CD4-positive, alpha-beta memory T cell (primary cell): ENCODE results near the gene CAVIN2. TPM values are rescaled to one million over a fixed set of nuclear protein-coding genes. Genes with fewer than 3 reads are reported as not detected.

Source experiments
- CTCF ChIA-PET: fragments of 350-600 bp; sonication (Branson Sonifier 250); formaldehyde crosslinking; loops from one replicate; lab custom pipeline; 2021; ENCODE audit warnings: inconsistent platforms; ENCODE audit not compliant: partially characterized antibody; lab: Charles Lee
- POLR2A ChIA-PET: fragments of 350-600 bp; sonication (Branson Sonifier 250); formaldehyde crosslinking; loops from one replicate; lab custom pipeline; 2021; ENCODE audit not compliant: partially characterized antibody; lab: Charles Lee
- DNase-seq, 5 donors: peaks; one replicate each; pipeline versions ENCODE4 v3.0.0 to v3.0.0-alpha.2; 2020 to 2022; ENCODE audit warnings: mixed read lengths in 1 of 5
- H3K27ac ChIP-seq: one replicate; pipeline ENCODE4 v1.7.0; 2013; ENCODE audit warnings: low read depth, low read length
- H3K27me3 ChIP-seq: 2 replicates; pipeline ENCODE4 v1.7.0; 2013; ENCODE audit warnings: mild to moderate bottlenecking, low read length, moderate library complexity; ENCODE audit not compliant: insufficient read depth
- H3K36me3 ChIP-seq: 2 replicates; pipeline ENCODE4 v1.7.0; 2013; ENCODE audit warnings: mild to moderate bottlenecking, low read length, moderate library complexity; ENCODE audit not compliant: insufficient read depth
- H3K4me1 ChIP-seq: 2 replicates; pipeline ENCODE4 v1.7.0; 2013; ENCODE audit warnings: mild to moderate bottlenecking, low read length, moderate library complexity; ENCODE audit not compliant: insufficient read depth
- H3K4me3 ChIP-seq, 2 donors: one replicate each; pipeline ENCODE4 v1.7.0; 2013; ENCODE audit warnings: low read length in 2 of 2, mild to moderate bottlenecking in 1 of 2
- H3K9me3 ChIP-seq, 2 donors: one replicate each; pipeline ENCODE4 v1.7.0; 2013; ENCODE audit warnings: low read length in 2 of 2, control low read depth in 1 of 2; ENCODE audit not compliant: control insufficient read depth in 1 of 2
- H3K27ac Mint-ChIP-seq, 7 donors: one replicate each; pipeline ENCODE4 v1.8.0; 2020 to 2021; ENCODE audit warnings: mixed read lengths in 7 of 7, mild to moderate bottlenecking in 6 of 7, inconsistent platforms in 3 of 7, moderate library complexity in 3 of 7
- H3K27me3 Mint-ChIP-seq, 2 donors: one replicate each; pipeline ENCODE4 v1.8.0; 2020 to 2021; ENCODE audit warnings: mixed read lengths in 2 of 2
- H3K36me3 Mint-ChIP-seq, 2 donors: one replicate each; pipeline ENCODE4 v1.8.0; 2020 to 2021; ENCODE audit warnings: mixed read lengths in 2 of 2, inconsistent platforms in 1 of 2, mild to moderate bottlenecking in 1 of 2
- H3K4me1 Mint-ChIP-seq, 4 donors: one replicate each; pipeline ENCODE4 v1.8.0; 2020 to 2021; ENCODE audit warnings: mixed read lengths in 4 of 4, mild to moderate bottlenecking in 1 of 4
- H3K4me3 Mint-ChIP-seq, 8 donors: one replicate each; pipeline ENCODE4 v1.8.0; 2020 to 2021; ENCODE audit warnings: mixed read lengths in 8 of 8, mild to moderate bottlenecking in 7 of 8, moderate library complexity in 6 of 8, inconsistent platforms in 3 of 8
- H3K9me3 Mint-ChIP-seq, 8 donors: one replicate each; pipeline ENCODE4 v1.8.0; 2020 to 2021; ENCODE audit warnings: mixed read lengths in 8 of 8, mild to moderate bottlenecking in 5 of 8, inconsistent platforms in 3 of 8, moderate library complexity in 1 of 8
- intact Hi-C: fragments of 100-400 bp; cut with micrococcal nuclease; formaldehyde crosslinking; loops from one replicate; pipeline ENCODE4 v1.15.1; 2023
- polyA plus RNA-seq, 2 donors: library from polyadenylated mRNA; unstranded; fragments of 300-500 nt; fragmentation: Illumina TruSeq; gene quantifications; one replicate each; pipeline ENCODE4 v1.2.3, GENCODE V29; 2021
- total RNA-seq, 2 experiments: library from RNA; stranded (reverse); gene quantifications; one replicate each; pipeline ENCODE4 v1.2.3, GENCODE V29; 2021

CAVIN2 gene
- total and polyA plus RNA-seq, 4 experiments from 2014 or later = 0.06 TPM; not detected in 3

- H3K4me1 ChIP-seq = no peaks in the 10 kb centered on the region
- no peak for DNase-seq
- ChIA-PET CTCF (interaction anchor here (0.7 kb wide), 1 partner anchor 217 kb away, joined by 4 read pairs; no protein-coding TSS in a partner anchor), POLR2A (no interaction called here)
- no peak overlapping the region for H3K4me3 ChIP-seq
- no peak overlapping the region for H3K27ac ChIP-seq
- intact Hi-C loops = no loop called here
- Mint-ChIP-seq H3K9me3 (no peaks in the 10 kb centered on the region), H3K27ac (no peak overlapping the region), H3K27me3 (peaks cover 10 to 18% of the 10 kb centered on the region in 2 donors), H3K36me3 (no peaks in the 10 kb centered on the region), H3K4me1 (no peaks in the 10 kb centered on the region), H3K4me3 (no peak overlapping the region)
- H3K36me3 ChIP-seq = no peaks in the 10 kb centered on the region
- H3K27me3 ChIP-seq = no peaks in the 10 kb centered on the region
- H3K9me3 ChIP-seq = no peaks in the 10 kb centered on the region
These were observed 23.9 kb upstream of the CAVIN2 start for GRCh38 chr2:191870744-191871143.

GRCh38 chr2:191869781-191870180 is 22.9 kb upstream of the CAVIN2 start:
- no peak for DNase-seq
- ChIA-PET CTCF (no interaction called here), POLR2A (no interaction called here)
- Histone ChIP-seq H3K36me3 (no peaks in the 10 kb centered on the region), H3K4me3 (no peak overlapping the region), H3K27me3 (no peaks in the 10 kb centered on the region), H3K27ac (no peak overlapping the region), H3K9me3 (no peaks in the 10 kb centered on the region), H3K4me1 (no peaks in the 10 kb centered on the region)
- intact Hi-C loops = no loop called here
- Mint-ChIP-seq H3K36me3 (no peaks in the 10 kb centered on the region), H3K27ac (no peak overlapping the region), H3K4me1 (no peaks in the 10 kb centered on the region), H3K27me3 (peaks cover 10 to 17% of the 10 kb centered on the region in 2 donors), H3K9me3 (no peaks in the 10 kb centered on the region), H3K4me3 (no peak overlapping the region)

- Histone ChIP-seq H3K27ac (no peak overlapping the region), H3K27me3 (no peaks in the 10 kb centered on the region), H3K36me3 (no peaks in the 10 kb centered on the region), H3K9me3 (no peaks in the 10 kb centered on the region), H3K4me3 (no peak overlapping the region), H3K4me1 (no peaks in the 10 kb centered on the region)
- peaks cover 11 to 17% of the 10 kb centered on the region in 2 donors for H3K27me3 Mint-ChIP-seq
- ChIA-PET POLR2A (no interaction called here), CTCF (no interaction called here)
- intact Hi-C loops = no loop called here
- H3K36me3 Mint-ChIP-seq = no peaks in the 10 kb centered on the region
- no peaks in the 10 kb centered on the region for H3K9me3 Mint-ChIP-seq
- no peak overlapping the region for H3K27ac Mint-ChIP-seq
- H3K4me1 Mint-ChIP-seq = no peaks in the 10 kb centered on the region
- no peak overlapping the region for H3K4me3 Mint-ChIP-seq
- no peak for DNase-seq
These were observed 22.3 kb upstream of the CAVIN2 start for GRCh38 chr2:191869178-191869577.

- CTCF ChIA-PET = no interaction called here
- Histone ChIP-seq H3K4me1 (no peaks in the 10 kb centered on the region), H3K4me3 (no peak overlapping the region), H3K27ac (no peak overlapping the region), H3K36me3 (no peaks in the 10 kb centered on the region), H3K9me3 (no peaks in the 10 kb centered on the region), H3K27me3 (no peaks in the 10 kb centered on the region)
- POLR2A ChIA-PET = no interaction called here
- intact Hi-C loops = no loop called here
- no peak overlapping the region for H3K27ac Mint-ChIP-seq
- no peak for DNase-seq
- H3K27me3 Mint-ChIP-seq = peaks cover 13 to 17% of the 10 kb centered on the region in 2 donors
- H3K4me3 Mint-ChIP-seq = no peak overlapping the region
- no peaks in the 10 kb centered on the region for H3K36me3 Mint-ChIP-seq
- H3K9me3 Mint-ChIP-seq = no peaks in the 10 kb centered on the region
- no peaks in the 10 kb centered on the region for H3K4me1 Mint-ChIP-seq
These were observed 20.6 kb upstream of the CAVIN2 start for GRCh38 chr2:191867507-191867847.

- Histone ChIP-seq H3K4me3 (no peak overlapping the region), H3K36me3 (no peaks in the 10 kb centered on the region), H3K27me3 (no peaks in the 10 kb centered on the region), H3K27ac (no peak overlapping the region), H3K4me1 (no peaks in the 10 kb centered on the region), H3K9me3 (no peaks in the 10 kb centered on the region)
- no peak for DNase-seq
- Mint-ChIP-seq H3K36me3 (no peaks in the 10 kb centered on the region), H3K27ac (no peak overlapping the region), H3K9me3 (no peaks in the 10 kb centered on the region), H3K27me3 (peaks cover 10 to 16% of the 10 kb centered on the region in 2 donors), H3K4me3 (no peak overlapping the region), H3K4me1 (no peaks in the 10 kb centered on the region)
- intact Hi-C loops = no loop called here
- POLR2A ChIA-PET = no interaction called here
- CTCF ChIA-PET = interaction anchor here (0.9 kb wide), 1 partner anchor 108 kb away, joined by 3 read pairs; no protein-coding TSS in a partner anchor
These were observed 20.0 kb upstream of the CAVIN2 start for GRCh38 chr2:191866675-191867506.

GRCh38 chr2:191866195-191866594 is 19.3 kb upstream of the CAVIN2 start:
- intact Hi-C loops = no loop called here
- Mint-ChIP-seq H3K27me3 (peaks cover 7 to 14% of the 10 kb centered on the region in 2 donors), H3K9me3 (no peaks in the 10 kb centered on the region), H3K4me1 (no peaks in the 10 kb centered on the region), H3K27ac (no peak overlapping the region), H3K4me3 (no peak overlapping the region), H3K36me3 (no peaks in the 10 kb centered on the region)
- POLR2A ChIA-PET = no interaction called here
- H3K27me3 ChIP-seq = no peaks in the 10 kb centered on the region
- H3K9me3 ChIP-seq = no peaks in the 10 kb centered on the region
- no peak for DNase-seq
- no peak overlapping the region for H3K4me3 ChIP-seq
- no peaks in the 10 kb centered on the region for H3K4me1 ChIP-seq
- H3K27ac ChIP-seq = no peak overlapping the region
- CTCF ChIA-PET = interaction anchor here (0.9 kb wide), 1 partner anchor 107 kb away, joined by 3 read pairs; no protein-coding TSS in a partner anchor
- H3K36me3 ChIP-seq = no peaks in the 10 kb centered on the region

GRCh38 chr2:191864628-191865374 is 17.9 kb upstream of the CAVIN2 start:
- Histone ChIP-seq H3K27me3 (no peaks in the 10 kb centered on the region), H3K4me1 (no peaks in the 10 kb centered on the region), H3K9me3 (no peaks in the 10 kb centered on the region), H3K27ac (no peak overlapping the region), H3K36me3 (no peaks in the 10 kb centered on the region), H3K4me3 (no peak overlapping the region)
- intact Hi-C loops = no loop called here
- Mint-ChIP-seq H3K27ac (no peak overlapping the region), H3K27me3 (peaks cover 8 to 11% of the 10 kb centered on the region in 2 donors), H3K4me1 (no peaks in the 10 kb centered on the region), H3K36me3 (no peaks in the 10 kb centered on the region), H3K9me3 (peaks cover 0 to 3% (median 0%) of the 10 kb centered on the region in 8 donors), H3K4me3 (no peak overlapping the region)
- CTCF ChIA-PET = interaction anchor here (0.7 kb wide), 1 partner anchor 569 kb away, joined by 3 read pairs; no protein-coding TSS in a partner anchor
- DNase-seq = no peak
- POLR2A ChIA-PET = no interaction called here
